Heart right ventricle (tissue), 16 donors: ENCODE data around the gene MUC5AC. TPM values are rescaled to one million over a fixed set of nuclear protein-coding genes. Genes with fewer than 3 reads are reported as not detected.

Source experiments
- ATAC-seq, 8 donors: fragments of 200-7000 bp; cut with Tn5 transposase; one replicate each; pipeline ENCODE4 v1.9.1; 2020; ENCODE audit warnings: mild to moderate bottlenecking in 8 of 8, moderate library complexity in 8 of 8, moderate number of reproducible peaks in 1 of 8
- DNase-seq, 2 donors: peaks; one replicate each; pipeline ENCODE4 v3.0.0-alpha.2; 2020
- H3K27ac ChIP-seq, 10 donors: fragments of 200-600 bp; sonication (generic) in 2 of 10; one replicate each; pipeline versions ENCODE4 v1.5.0 to v1.8.0; 2020 to 2022; ENCODE audit warnings: mild to moderate bottlenecking in 3 of 10
- H3K27me3 ChIP-seq, 7 donors: fragments of 200-600 bp; one replicate each; pipeline ENCODE4 v1.8.0; 2021 to 2022; ENCODE audit warnings: mild to moderate bottlenecking in 2 of 7
- H3K36me3 ChIP-seq, 9 donors: fragments of 200-600 bp; sonication (generic) in 1 of 9; one replicate each; pipeline versions ENCODE4 v1.5.0 to v1.8.0; 2020 to 2022; ENCODE audit warnings: mild to moderate bottlenecking in 2 of 9
- H3K4me1 ChIP-seq, 9 donors: fragments of 200-600 bp; sonication (generic) in 1 of 9; one replicate each; pipeline versions ENCODE4 v1.5.0 to v1.8.0; 2020 to 2022; ENCODE audit warnings: mild to moderate bottlenecking in 4 of 9
- H3K4me3 ChIP-seq, 10 donors: fragments of 200-600 bp; sonication (generic) in 2 of 10; one replicate each; pipeline versions ENCODE4 v1.5.0 to v1.8.0; 2020 to 2022; ENCODE audit warnings: mild to moderate bottlenecking in 7 of 10, moderate library complexity in 2 of 10
- H3K9me3 ChIP-seq, 11 donors: fragments of 200-600 bp in 10 of 11; sonication (generic) in 2 of 11; one replicate each; pipeline versions ENCODE4 v1.5.0 to v1.8.0; 2013 to 2022; ENCODE audit warnings: mild to moderate bottlenecking in 2 of 11, control low read depth in 1 of 11, moderate library complexity in 1 of 11
- WGBS, 2 donors: extraction: QIAGEN DNeasy Blood & Tissue Kit; methylation state at CpG; one replicate each; pipeline ENCODE4 v1.1.7; 2013; ENCODE audit warnings: inconsistent platforms in 1 of 2; 5-methylcytosine and 5-hydroxymethylcytosine counted together
- intact Hi-C, 10 donors: fragments of 100-400 bp; cut with DNase I; formaldehyde crosslinking; loops; one replicate each; pipeline versions ENCODE4 v1.11.1 to v1.14.2; 2022
- polyA plus RNA-seq, 2 donors: library from polyadenylated mRNA; stranded (reverse); fragments of 200-250 nt; gene quantifications; one replicate each; pipeline ENCODE4 v1.2.3, GENCODE V29; 2013
- total RNA-seq, 10 donors: library from RNA; stranded (reverse); fragmentation: NEBNext Ultra II Directional in 3 of 10; extraction: Animal tissue kit (Norgen Biotek cat#: 25700) in 3 of 10; gene quantifications; one replicate each; pipeline versions ENCODE4 v1.2.1 to v1.2.4, GENCODE V29; 2021 to 2023
- TF ChIP-seq, protein P1 (sequence below), 9 donors: fragments of 200-600 bp; sonication (generic) in 2 of 9; IDR thresholded peaks; one replicate each; pipeline versions ENCODE4 v1.5.0 to v1.8.0; 2021 to 2022; ENCODE audit warnings: antibody characterized with exemption in 9 of 9, mild to moderate bottlenecking in 5 of 9, moderate library complexity in 1 of 9
- donor health status: Arrhythmogenic right ventricular cardiomyopathy.
- donor health status: ischemic (EF 13 %, LVEDD 7.1; RV severe dilation, severe dysfunction).
- donor health status: healthy with polysubstance abuse.
- donor health status: DM: no; HTN: yes; CAD: no.
- donor health status: DM: no; HTN: no; CAD: no.
- donor health status: ischemic (EF 25% LVEDD 6.9; RV normal size, moderate dysfunction).
- donor health status: ischemic (EF 25% LVEDD 5.7; RV mildly dilated, moderate dysfunction).
- donor health status: healthy.
- donor health status: DM: yes; HTN: yes; CAD: no.
- donor health status: Ischemic cardiomyopathy.
- donor health status: ischemic (EF 35%, LVEDD 5.7; RV mildly dilated, moderate dysfunction).
- donor health status: nonischemic (EF 11% LVEDD 7.7; RV severe dilation, severe dysfunction).
- donor health status: DM: yes; HTN: yes; CAD: no.
- donor health status: PGD.
- donor health status: ischemic (EF 29% LVEDD 5.4; RV normal size, mild dysfunction).
- donor health status: nonischemic (EF 23%, LVEDD 6.1; RV moderate dilation, normal function).

MUC5AC gene
- total and polyA plus RNA-seq, 12 donors: not detected

DNA sequence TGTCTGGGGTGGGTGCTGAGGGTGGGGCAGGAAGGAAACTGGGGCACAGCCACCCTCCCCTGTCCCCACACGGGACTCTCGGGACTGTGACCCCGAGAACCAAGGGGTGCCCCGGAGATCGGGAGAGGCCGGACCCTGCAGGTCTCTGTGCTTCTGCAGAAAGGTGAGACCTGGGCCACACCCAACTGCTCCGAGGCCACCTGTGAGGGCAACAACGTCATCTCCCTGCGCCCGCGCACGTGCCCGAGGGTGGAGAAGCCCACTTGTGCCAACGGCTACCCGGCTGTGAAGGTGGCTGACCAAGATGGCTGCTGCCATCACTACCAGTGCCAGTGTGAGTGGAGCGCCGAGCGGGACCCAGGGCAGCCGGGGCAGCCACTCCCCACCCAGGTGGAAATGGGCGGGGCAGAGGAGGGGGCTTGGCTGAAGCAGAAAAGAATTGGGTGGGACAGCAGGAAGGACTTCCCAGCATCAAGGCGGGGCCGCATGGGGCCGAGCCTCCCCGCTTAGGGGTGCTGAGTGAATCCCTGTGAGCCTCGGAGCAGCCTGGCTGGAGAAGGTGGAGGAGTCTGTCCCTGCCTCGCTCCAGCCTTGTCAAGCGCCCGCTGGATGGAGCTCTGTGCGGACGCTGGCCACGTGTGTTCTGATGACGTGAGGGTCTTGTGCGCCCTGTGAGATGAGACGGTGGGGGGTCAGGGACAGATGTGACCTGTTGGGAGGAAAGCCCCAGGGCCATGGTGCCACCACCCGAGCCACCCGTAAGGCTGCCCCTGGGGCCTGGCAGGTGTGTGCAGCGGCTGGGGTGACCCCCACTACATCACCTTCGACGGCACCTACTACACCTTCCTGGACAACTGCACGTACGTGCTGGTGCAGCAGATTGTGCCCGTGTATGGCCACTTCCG is 35.8 kb downstream of the MUC5AC start:
- 88 to 90% methylated on average over 43 of the region's 43 CpGs for WGBS, 2 donors
- ATAC-seq (peak in 1 of 8 donors; percentile 9), DNase-seq (no peak)
- Histone ChIP-seq H3K27ac (no peak overlapping the region), H3K9me3 (no peaks in the 10 kb centered on the region), H3K4me3 (no peak overlapping the region), H3K27me3 (peaks cover 0 to 49% (median 27%) of the 10 kb centered on the region in 7 donors), H3K36me3 (no peaks in the 10 kb centered on the region), H3K4me1 (no peaks in the 10 kb centered on the region)
- TF ChIP-seq, protein P1, sequence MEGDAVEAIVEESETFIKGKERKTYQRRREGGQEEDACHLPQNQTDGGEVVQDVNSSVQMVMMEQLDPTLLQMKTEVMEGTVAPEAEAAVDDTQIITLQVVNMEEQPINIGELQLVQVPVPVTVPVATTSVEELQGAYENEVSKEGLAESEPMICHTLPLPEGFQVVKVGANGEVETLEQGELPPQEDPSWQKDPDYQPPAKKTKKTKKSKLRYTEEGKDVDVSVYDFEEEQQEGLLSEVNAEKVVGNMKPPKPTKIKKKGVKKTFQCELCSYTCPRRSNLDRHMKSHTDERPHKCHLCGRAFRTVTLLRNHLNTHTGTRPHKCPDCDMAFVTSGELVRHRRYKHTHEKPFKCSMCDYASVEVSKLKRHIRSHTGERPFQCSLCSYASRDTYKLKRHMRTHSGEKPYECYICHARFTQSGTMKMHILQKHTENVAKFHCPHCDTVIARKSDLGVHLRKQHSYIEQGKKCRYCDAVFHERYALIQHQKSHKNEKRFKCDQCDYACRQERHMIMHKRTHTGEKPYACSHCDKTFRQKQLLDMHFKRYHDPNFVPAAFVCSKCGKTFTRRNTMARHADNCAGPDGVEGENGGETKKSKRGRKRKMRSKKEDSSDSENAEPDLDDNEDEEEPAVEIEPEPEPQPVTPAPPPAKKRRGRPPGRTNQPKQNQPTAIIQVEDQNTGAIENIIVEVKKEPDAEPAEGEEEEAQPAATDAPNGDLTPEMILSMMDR (IDR thresholded peaks at IDR 0.05): no peak
- intact Hi-C loops: no loop called here

DNA sequence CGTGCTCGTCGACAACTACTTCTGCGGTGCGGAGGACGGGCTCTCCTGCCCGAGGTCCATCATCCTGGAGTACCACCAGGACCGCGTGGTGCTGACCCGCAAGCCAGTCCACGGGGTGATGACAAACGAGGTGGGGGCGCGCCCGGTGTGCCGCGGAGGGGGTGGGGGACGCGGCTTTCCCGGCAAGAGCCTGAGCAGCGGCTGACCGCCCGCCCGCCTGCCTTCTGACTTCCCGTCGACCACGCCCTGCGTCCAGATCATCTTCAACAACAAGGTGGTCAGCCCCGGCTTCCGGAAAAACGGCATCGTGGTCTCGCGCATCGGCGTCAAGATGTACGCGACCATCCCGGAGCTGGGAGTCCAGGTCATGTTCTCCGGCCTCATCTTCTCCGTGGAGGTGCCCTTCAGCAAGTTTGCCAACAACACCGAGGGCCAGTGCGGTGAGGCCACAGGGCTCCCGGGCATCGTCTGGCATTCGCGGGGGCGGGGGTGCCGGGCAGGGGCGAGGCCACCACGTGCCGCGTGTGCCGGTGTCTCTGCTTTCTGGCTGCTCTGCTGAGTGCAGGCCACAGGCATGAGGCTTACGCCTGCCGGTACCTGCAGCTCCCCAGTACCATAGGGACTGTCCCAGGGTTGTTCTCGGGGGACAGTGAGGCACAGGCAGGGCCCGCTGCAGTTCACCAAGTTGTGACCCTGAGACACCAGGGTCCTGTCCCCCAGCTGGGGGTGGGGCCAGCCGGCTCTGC is 36.7 kb downstream of the MUC5AC start:
- TF ChIP-seq, protein P1 (IDR thresholded peaks at IDR 0.05): no peak
- peaks cover 0 to 53% (median 36%) of the 10 kb centered on the region in 7 donors for H3K27me3 ChIP-seq
- DNase-seq: no peak

DNA sequence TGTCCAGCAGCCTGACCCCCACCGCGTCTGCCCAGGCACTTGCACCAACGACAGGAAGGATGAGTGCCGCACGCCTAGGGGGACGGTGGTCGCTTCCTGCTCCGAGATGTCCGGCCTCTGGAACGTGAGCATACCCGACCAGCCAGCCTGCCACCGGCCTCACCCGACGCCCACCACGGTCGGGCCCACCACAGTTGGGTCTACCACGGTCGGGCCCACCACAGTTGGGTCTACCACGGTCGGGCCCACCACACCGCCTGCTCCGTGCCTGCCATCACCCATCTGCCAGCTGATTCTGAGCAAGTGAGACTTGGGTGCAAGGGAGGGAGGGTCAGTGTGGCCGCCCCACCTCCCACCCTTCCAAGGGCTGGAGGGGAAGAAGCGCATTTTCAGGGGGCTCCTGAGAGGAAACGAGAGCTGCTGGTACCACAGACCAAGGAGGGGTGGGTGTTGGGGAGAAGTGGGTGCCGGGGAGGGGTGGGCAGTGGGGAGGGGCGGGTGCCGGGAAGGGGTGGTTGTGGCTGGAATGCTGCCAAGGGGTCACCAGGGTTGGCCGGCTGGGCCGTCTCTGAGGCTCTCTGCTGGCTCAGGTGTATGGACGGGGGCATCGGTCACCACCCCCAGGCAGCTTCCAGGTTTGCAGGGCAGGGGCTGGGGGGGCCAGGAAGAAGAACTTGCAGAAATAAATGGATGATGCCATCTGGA is 37.4 kb downstream of the MUC5AC start:
- Histone ChIP-seq H3K27ac (no peak overlapping the region), H3K36me3 (no peaks in the 10 kb centered on the region), H3K9me3 (no peaks in the 10 kb centered on the region), H3K27me3 (peaks cover 0 to 61% (median 42%) of the 10 kb centered on the region in 7 donors), H3K4me1 (no peaks in the 10 kb centered on the region), H3K4me3 (no peak overlapping the region)
- ATAC-seq (no peak), DNase-seq (no peak)
- 85 to 89% methylated on average over 32 of the region's 32 CpGs for WGBS, 2 donors
- TF ChIP-seq, protein P1 (IDR thresholded peaks at IDR 0.05): no peak
- intact Hi-C loops: no loop called here

More for the DNA sequence above, 36.7 kb downstream of the MUC5AC start:
- H3K36me3 ChIP-seq: no peaks in the 10 kb centered on the region
- WGBS, 2 donors: 94 to 97% methylated on average over 59 of the region's 59 CpGs
- H3K4me3 ChIP-seq: no peak overlapping the region
- no peak for ATAC-seq
- H3K4me1 ChIP-seq: no peaks in the 10 kb centered on the region
- no peaks in the 10 kb centered on the region for H3K9me3 ChIP-seq
- intact Hi-C loops: no loop called here
- no peak overlapping the region for H3K27ac ChIP-seq
